Stimulated activated CD4-positive, alpha-beta T cell treated with anti-CD3 and anti-CD28 coated beads, Interleukin-15, amount 100 ng/mL, for 1 hour (primary cell): ENCODE results near the gene PTPN21.
A peak's percentile ranks its signal among the peaks of the same experiment; 100 is the strongest.

Source experiments
- DNase-seq, 2 donors: peaks; one replicate each; pipeline ENCODE4 v3.0.0-alpha.2; 2020; ENCODE audit warnings: low read depth in 1 of 2, low spot score in 1 of 2

Gene PTPN21

GRCh38 chr14:88507208-88507607, 47.6 kb downstream of the PTPN21 start:
- no peak for DNase-seq

DNA sequence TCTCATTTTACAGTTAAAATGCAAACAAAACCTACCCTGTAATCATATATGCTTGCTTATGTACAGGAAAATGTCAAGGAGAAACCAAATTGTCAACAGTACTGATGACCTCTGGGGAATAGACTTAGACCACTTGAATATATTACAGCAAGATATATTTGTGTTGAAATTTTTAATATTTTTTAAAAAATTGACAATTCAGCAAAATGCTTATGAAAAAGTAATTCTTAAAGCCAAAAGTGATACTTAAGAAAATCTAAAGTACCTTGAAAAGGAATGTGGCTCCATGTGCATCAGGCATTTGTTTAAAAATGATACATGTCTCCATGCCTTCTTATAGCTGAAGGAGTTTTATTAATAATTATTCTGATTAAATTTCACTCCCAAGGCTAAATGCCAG, 49.2 kb downstream of the PTPN21 start:
- DNase-seq = no peak

DNA sequence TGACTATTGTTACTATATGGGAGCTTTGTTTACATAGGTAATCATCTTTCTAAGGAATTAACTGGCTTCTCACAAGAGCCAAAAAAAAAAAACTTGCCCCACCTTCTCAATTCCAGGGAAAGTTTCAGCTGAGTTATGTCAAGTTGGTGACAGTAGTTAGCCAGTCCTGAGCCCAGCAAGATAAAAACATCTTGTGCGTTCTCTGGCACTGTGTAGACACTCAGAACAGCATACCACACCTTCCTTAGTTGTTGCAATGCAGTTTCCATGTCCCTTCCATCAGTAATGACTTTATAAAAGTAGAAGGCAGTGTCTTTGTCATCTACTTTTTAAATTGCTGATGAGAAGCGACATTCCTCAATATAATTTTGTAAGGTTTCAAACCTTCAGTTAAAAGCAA, 50.2 kb downstream of the PTPN21 start:
- DNase-seq = no peak

DNA sequence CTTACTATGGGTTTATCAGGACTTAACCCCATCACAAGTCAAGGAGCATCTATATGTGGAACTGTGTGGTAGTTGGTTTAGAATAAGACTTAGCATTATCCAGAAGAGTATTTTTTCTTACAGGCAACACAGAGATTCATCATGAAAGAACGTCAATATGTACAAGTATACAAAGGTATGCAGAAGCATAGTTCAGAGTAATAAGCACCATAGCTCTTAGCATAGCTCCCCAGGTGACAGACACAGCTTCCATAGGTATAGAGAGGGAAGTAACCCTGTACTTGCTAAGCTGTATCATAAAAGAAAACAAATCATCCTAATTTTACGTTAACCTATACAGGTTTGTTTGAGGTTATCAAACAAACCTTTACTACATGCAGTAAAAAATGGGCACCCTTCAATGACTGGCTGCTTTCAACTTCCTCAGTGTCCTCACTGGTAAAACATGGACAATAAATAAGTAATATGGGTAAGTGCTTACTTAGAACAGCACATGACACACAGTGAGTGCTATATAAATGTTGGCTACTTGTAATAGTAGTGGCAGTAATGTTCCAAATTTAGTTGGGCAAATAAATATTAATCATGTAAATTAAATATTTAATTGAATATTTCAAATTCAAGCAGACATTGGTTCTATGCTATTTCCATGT, 50.9 kb downstream of the PTPN21 start:
- no peak for DNase-seq

- DNase-seq = no peak
Measured at GRCh38 chr14:88502740-88503139, 52.1 kb downstream of the PTPN21 start.

- DNase-seq = no peak
Measured at GRCh38 chr14:88500611-88501010, 54.2 kb downstream of the PTPN21 start.

DNA sequence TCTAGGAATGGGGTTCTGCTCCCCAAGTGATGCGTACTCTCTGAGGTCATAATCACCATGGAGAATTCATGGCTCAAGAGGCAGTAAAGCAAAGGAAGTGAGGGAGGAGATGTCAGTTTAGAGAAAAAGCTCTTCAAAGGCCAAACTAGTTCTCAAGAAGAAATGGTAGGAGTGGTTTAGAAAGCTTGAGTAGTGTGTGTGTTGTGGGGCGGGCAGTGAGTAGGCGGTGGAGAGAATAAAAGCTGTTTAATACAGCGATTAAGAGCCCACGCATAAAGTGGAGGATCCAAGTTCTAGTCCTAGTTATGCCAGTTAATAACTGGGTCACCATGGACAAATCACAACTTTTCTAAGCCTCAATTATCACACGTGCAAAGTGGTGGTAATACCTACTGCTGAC, 55.6 kb downstream of the PTPN21 start:
- DNase-seq = no peak

DNA sequence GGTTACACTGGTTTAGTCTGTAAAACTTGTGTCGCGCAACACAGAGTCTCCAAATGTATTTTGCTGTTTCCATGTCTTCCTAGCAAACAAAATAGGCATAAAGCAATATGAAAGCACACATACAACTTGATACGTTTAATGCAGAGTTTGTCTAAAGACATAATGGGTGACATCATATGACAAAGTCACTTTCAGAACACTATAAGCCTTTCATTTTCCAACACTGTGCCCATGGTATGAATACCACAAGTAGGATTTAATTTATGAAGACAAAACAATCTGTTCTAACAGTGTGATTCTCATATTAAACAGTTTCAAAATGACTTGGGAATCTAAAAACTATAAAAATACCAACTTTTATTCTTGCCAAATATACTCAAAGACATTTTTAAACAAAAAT, 58.4 kb downstream of the PTPN21 start:
- no peak for DNase-seq

DNA sequence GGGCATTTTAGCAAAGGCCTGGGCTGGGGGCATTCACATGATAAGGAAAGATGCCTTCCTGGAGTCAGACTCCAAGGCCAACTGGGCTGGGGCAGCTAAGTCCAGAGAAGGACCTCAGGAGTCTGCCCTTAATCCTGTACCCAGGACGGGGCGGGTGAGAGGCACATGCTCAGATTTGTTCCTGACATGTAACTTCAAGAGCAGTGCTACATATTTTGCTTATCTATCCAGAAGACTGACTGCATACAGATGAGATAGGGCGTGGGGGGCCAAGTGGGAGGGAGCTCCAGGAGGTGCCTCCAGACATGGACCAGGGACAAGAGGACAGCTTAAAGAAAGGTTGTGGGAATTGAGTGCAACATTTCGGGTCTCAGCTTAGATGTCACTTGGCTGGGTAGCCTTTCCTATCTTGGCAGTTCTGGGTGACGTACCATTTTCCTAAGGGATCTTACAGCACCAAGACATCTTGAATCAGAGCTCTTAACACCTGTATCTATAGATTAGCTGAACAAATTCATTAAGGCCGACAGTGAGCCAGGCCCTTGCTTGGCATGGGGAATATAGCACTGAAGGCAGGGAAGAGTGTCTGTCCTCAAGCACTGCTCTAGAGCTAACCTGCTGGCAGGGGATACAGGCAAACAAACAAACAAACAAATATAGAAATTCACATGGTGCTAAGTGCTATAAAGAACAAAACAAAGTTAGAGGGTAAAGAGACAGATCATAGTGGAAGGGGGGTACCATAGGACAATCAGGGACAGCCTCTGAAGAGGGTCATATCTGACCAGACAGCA, 61.2 kb downstream of the PTPN21 start:
- DNase-seq = no peak

DNA sequence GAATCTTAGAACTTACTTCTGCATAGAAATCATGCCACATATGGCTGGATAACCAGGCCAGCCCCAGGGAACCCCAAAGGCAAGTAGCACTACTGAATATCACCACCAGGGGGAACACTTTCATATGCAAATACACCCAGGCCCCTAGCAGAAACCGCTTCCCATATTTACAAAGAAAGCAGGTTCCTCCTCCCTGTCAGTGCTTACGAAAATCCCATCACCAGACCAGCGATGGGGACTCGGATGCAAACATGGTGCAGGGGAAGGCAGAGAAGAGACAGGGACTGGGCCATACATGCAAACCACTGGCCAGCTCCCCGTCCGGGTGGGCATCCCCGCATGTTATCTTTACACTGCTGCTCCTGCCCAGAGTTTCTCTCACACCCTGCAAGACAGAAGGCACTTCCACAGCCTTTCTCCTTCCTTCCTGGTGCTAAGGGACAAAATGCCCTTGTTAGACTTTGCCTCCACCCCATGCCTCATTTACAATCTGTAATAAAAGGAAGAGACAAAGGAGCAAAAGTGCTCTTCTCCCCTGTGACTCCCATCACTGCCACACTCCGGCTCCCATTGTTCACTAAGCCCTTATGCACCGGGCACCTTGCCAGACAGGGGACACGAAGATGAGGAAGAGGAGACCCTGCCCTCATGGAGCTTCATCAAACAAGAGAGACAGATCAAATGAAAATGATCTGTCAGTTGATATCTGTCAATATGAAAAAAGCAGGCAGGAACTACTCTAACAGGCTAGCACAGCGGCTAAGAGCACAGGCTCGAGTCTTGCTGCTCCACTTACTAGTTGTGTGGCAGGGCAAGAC, 62.3 kb downstream of the PTPN21 start:
- DNase-seq = peak; percentile 0 to 21

- DNase-seq = no peak
Measured at GRCh38 chr14:88490168-88490567, 64.6 kb downstream of the PTPN21 start.

DNA sequence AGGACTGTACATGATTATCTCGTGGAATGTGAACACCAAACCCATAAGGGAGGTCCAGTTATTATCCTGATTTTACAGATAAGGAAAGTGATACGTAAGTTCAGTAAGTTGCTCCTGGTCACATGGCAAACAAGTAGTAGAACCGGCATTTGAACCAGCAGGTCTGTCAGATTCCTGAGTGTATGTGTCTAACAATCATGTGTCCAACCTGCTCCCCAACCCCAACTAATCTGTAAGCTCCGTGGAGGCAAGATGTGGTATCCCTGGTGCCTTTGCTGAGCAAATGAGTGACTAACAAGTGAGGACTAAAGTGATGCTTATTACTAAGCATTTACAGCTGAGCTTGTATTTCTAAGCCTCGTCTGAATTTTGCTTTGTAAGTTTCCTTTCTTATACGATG, 65.9 kb downstream of the PTPN21 start:
- no peak for DNase-seq

- DNase-seq = no peak
Measured at GRCh38 chr14:88488081-88488480, 66.7 kb downstream of the PTPN21 start.

- no peak for DNase-seq
Measured at GRCh38 chr14:88482524-88482923, 72.3 kb downstream of the PTPN21 start.

DNA sequence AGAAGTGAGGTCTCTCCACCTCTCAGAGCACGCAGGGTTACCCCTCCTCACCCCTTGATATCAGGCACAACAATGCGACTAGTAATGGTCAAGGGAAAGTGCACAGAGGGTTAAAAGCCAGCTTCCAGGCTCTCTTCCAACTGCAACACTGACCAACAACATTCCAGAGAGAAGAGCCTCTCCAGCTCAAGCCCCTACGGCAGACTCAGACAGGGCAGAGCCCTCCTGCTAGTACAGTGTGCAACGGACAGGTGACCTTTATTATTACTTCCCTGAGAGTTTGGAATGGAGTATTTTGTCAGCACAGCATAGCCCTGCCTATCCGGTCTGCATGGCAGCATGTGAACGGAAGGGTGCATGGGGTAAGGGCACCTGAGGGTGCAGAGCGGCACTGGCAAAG, 73.0 kb downstream of the PTPN21 start:
- DNase-seq = no peak

DNA sequence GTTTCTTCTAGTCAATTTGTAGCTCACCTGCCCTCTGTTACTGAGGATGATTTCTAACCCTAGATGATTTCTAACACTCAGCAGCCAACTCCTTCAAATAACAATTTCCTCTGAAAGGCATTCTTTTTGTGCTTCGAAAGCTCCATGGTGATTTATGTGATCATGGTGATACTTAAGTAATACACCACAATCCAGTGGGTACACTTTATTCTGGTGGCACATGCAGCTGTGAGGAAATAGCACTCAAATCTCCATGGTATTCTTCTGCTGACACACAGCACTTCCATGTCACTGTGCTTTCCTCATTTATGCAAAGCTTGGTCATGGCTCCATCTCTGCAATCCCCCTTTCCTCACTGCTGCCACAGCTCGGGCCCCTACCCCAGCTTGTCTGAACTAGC, 73.7 kb downstream of the PTPN21 start:
- DNase-seq = no peak

DNA sequence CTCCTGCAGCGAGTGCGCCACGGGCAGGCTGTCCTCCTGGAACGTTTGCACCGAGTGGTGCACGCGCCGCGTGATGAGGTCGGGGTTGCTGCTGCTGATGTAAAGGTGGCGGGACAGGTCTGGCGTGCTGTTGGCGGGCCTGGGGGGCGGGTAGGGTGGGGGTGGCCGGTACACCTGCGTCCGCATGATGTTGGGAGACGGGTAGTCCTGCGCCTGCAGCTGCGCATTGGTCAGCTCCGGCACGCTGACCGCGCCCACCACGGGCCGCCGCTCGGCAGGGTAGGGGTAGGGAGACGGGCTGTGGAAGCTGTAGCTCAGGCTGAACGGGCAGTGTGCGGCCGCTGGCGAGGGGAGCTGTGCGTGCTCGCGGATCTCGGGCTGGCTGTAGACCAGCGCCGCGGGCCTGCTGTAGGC, 75.2 kb downstream of the PTPN21 start:
- no peak for DNase-seq

GRCh38 chr14:88478931-88479330, 75.9 kb downstream of the PTPN21 start:
- no peak for DNase-seq

DNA sequence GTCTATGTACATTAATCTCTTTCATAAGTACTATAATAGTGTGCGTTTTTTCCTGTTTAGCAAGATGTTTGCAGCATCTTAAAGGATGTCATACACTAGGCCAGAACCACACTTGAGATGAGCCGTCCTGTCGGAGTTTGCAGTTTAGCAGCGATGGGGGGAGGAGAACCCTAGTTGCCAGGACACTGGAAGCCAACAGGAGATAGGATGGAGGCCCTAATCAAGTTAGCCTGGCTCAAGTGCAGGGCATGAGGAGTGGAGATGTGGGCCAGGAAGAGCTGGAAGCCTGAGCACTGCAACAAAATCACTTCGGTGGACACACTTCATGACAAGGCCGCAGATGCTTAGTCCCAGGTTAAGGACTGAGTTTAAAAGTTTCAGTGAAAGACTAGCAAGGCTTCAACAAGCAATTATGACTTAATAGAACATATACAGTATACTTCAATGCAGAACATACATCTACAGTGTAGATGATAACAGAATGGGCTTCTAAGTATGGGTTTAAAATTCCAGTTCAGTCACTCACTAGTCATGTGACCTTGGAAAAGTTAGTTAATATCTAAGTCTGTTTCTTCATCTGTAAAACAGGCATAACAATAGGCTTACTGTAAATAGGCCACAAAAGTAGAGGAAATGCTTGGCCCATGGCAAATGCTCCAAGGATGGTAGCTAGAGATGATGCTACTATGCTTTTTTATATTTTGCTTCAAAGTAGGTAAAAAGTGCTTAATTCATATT, 77.1 kb downstream of the PTPN21 start:
- no peak for DNase-seq

GRCh38 chr14:88476825-88477224, 78.0 kb downstream of the PTPN21 start:
- no peak for DNase-seq

DNA sequence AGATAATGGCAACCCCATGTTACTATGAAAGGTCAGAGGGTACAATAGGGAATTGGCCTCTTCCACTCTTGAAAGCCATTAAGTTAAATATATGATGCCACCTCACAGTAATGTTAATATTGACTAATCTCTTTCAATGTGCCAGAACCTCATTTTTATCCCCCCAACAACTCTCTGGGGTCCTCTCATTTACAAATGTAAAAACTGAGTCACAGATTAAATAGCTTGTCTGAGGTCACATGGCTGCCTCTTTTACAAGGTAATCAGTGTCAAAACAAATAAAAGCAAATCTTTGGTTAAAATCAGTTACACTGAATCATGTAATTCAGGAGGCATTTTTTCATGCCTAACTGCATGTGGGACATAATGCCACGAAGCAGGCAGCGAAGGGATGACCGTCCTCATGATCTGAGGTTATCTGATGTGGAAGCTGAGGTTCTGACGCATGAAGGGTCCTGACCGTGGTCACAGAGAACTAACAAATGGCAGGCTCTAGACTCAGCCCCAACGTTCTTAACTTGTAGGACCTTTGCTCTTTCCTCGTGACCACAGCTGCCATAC, 78.5 kb downstream of the PTPN21 start:
- DNase-seq = no peak
